Tibial artery (tissue), 4 donors: Measurements from ENCODE around the gene TRAF4.
A peak's percentile ranks its signal among the peaks of the same experiment; 100 is the strongest.
"Not testable (repeated sequence)": the region's sequence is repeated elsewhere in the genome, so short reads cannot be mapped to it uniquely, and the experiment has no call there.

Experiments used
- DNase-seq, 2 donors: peaks; one replicate each; pipeline ENCODE4 v3.0.0-alpha.2; 2019
- H3K27ac ChIP-seq, 2 donors: fragments of 200-600 bp; sonication (generic) in 1 of 2; 1 replicate in 1 of 2; 2 replicates in 1 of 2; pipeline ENCODE4 v1.5.1; 2018 to 2019; ENCODE audit warnings: mild to moderate bottlenecking in 1 of 2
- H3K27me3 ChIP-seq, 2 donors: fragments of 200-600 bp; sonication (generic) in 1 of 2; one replicate each; pipeline versions ENCODE4 v1.5.1 to v1.6.0; 2016 to 2019
- H3K36me3 ChIP-seq, 3 donors: fragments of 200-600 bp; sonication (generic) in 2 of 3; one replicate each; pipeline ENCODE4 v1.5.1; 2016 to 2019; ENCODE audit warnings: mild to moderate bottlenecking in 2 of 3
- H3K4me1 ChIP-seq, 4 donors: fragments of 200-600 bp; sonication (generic) in 2 of 4; 1 replicate in 3 of 4; 2 replicates in 1 of 4; pipeline ENCODE4 v1.5.1; 2016 to 2019
- H3K4me3 ChIP-seq, 2 donors: fragments of 200-600 bp; sonication (generic) in 1 of 2; 1 replicate in 1 of 2; 2 replicates in 1 of 2; pipeline ENCODE4 v1.5.1; 2018 to 2019; ENCODE audit warnings: mild to moderate bottlenecking in 2 of 2
- H3K9me3 ChIP-seq, 3 donors: fragments of 200-600 bp; sonication (generic) in 1 of 3; one replicate each; pipeline ENCODE4 v1.5.1; 2016 to 2019
- CTCF ChIP-seq, 2 experiments: fragments of 200-600 bp in 1 of 2; fragments of 450-650 bp in 1 of 2; IDR thresholded peaks; one replicate each; pipeline ENCODE4 v1.5.1; 2017 to 2019; ENCODE audit warnings: antibody characterized with exemption in 2 of 2, mild to moderate bottlenecking in 1 of 2, moderate library complexity in 1 of 2
- intact Hi-C: fragments of 100-400 bp; cut with DNase I; formaldehyde crosslinking; loops from one replicate; pipeline ENCODE4 v1.15.0; 2023; ENCODE audit warnings: low total_unique reads

TRAF4 gene

GRCh38 chr17:28722417-28723158, 21.2 kb upstream of the TRAF4 start:
- no peaks in the 10 kb centered on the region for H3K27me3 ChIP-seq
- no peak for DNase-seq
- intact Hi-C loops: no loop called here
- H3K9me3 ChIP-seq: no peaks in the 10 kb centered on the region
- no peak overlapping the region for H3K27ac ChIP-seq
- H3K36me3 ChIP-seq: peaks cover 36 to 38% (median 37%) of the 10 kb centered on the region in 3 donors
- H3K4me1 ChIP-seq: peaks cover 4 to 63% (median 53%) of the 10 kb centered on the region in 4 donors
- H3K4me3 ChIP-seq: no peak overlapping the region
- TF ChIP-seq CTCF (IDR thresholded peaks at IDR 0.05): no peak

- TF ChIP-seq CTCF (IDR thresholded peaks at IDR 0.05): no peak
- Histone ChIP-seq H3K9me3 (no peaks in the 10 kb centered on the region), H3K4me3 (no peak overlapping the region), H3K4me1 (peaks cover 4 to 65% (median 50%) of the 10 kb centered on the region in 4 donors), H3K27ac (no peak overlapping the region), H3K27me3 (no peaks in the 10 kb centered on the region), H3K36me3 (peaks cover 36 to 38% (median 37%) of the 10 kb centered on the region in 3 donors)
- DNase-seq: no peak
- intact Hi-C loops: no loop called here
Observed at GRCh38 chr17:28723159-28723835, 20.5 kb upstream of the TRAF4 start.

GRCh38 chr17:28723836-28724499, 19.8 kb upstream of the TRAF4 start:
- Histone ChIP-seq H3K4me1 (peaks cover 4 to 59% (median 43%) of the 10 kb centered on the region in 4 donors), H3K36me3 (peaks cover 36 to 38% (median 37%) of the 10 kb centered on the region in 3 donors)
- H3K9me3 ChIP-seq, DNase-seq, H3K27ac ChIP-seq, intact Hi-C loops, H3K4me3 ChIP-seq, H3K27me3 ChIP-seq: not testable (repeated sequence)

GRCh38 chr17:28724500-28725165, 19.2 kb upstream of the TRAF4 start:
- intact Hi-C loops: loop anchor here (5.0 kb wide), 1 partner anchor 173 kb away; the partner anchor contains the start of gene FLOT2
- Histone ChIP-seq H3K4me1 (peaks cover 4 to 61% (median 40%) of the 10 kb centered on the region in 4 donors), H3K27me3 (no peaks in the 10 kb centered on the region), H3K36me3 (peaks cover 36 to 38% (median 37%) of the 10 kb centered on the region in 3 donors), H3K4me3 (no peak overlapping the region), H3K27ac (peak overlapping the region; percentile 90 to 99), H3K9me3 (no peaks in the 10 kb centered on the region)
- DNase-seq: no peak
- TF ChIP-seq CTCF (IDR thresholded peaks at IDR 0.05): no peak

GRCh38 chr17:28725166-28725659, 18.6 kb upstream of the TRAF4 start:
- H3K4me3 ChIP-seq: peak overlapping the region; percentile 65 to 91
- no peaks in the 10 kb centered on the region for H3K9me3 ChIP-seq
- H3K27ac ChIP-seq: peak overlapping the region; percentile 90 to 99
- H3K36me3 ChIP-seq: peaks cover 36 to 38% (median 37%) of the 10 kb centered on the region in 3 donors
- H3K27me3 ChIP-seq: no peaks in the 10 kb centered on the region
- peaks cover 4 to 61% (median 40%) of the 10 kb centered on the region in 4 donors for H3K4me1 ChIP-seq
- TF ChIP-seq CTCF (IDR thresholded peaks at IDR 0.05): no peak
- intact Hi-C loops: loop anchor here (5.0 kb wide), 1 partner anchor 172 kb away; the partner anchor contains the start of gene FLOT2
- no peak for DNase-seq
